ENCODE measurements around the gene PDZRN3. TPM values are rescaled to one million over a fixed set of nuclear protein-coding genes. Genes with fewer than 3 reads are reported as not detected.

Gene PDZRN3
- total and polyA plus RNA-seq, 2 experiments from 2014 or later: 7.5 to 14.0 TPM

DNA sequence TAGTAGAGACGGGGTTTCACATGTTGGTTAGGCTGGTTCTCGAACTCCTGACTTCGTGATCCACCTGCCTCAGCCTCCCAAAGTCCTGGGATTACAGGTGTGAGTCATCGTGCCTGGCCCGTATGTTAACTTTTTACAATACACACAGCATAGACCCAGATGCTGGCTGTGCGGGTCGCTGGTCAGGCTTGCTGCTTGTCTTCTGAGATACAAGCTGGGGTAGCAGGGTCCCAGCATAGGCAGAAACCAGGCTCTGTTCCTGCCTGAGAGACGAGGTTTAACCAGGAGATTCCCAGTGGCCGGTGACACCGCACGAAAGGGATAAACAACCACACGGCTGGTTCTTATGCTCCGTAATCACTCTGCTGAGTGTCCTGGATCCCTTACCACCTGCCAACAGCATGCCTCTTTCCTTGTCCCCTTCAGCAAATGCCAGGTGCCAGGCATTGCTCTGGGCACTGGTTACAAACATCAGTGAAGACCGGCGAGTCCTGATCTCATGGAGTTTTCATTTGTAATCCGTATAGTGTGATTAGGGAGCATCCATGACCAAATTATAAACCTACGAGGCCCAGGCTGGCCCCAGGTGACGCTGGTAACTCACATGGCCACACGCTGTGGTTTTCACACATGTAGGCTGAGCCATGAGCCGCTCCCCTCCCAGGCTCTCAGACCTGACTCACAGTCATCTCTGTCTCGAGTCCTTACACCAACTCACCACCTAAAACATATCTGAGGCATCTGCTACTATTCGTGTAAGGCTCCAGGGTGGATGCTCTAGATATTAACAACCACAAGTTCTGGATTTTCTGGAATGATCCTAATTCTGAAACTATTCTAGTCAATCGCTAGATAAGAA is 125.7 kb downstream of the PDZRN3 start:
- Histone ChIP-seq H2AFZ (no peak overlapping the region), H3K27ac (ENCODE audit: low read depth) (no peak overlapping the region)

More for the DNA sequence above, 125.7 kb downstream of the PDZRN3 start:
- Histone ChIP-seq H3K27me3 (ENCODE audit: insufficient read depth) (no peaks in the 10 kb centered on the region), H3K79me2 (replicated peaks; ENCODE audit: insufficient read depth) (no peaks in the 10 kb centered on the region), H3K4me3 (no peak overlapping the region), H3K9me2 (ENCODE audit: insufficient read depth) (no peaks in the 10 kb centered on the region), H3F3A (replicated peaks; ENCODE audit: low read depth) (no peaks in the 10 kb centered on the region), H4K20me1 (replicated peaks; ENCODE audit: insufficient read depth) (no peaks in the 10 kb centered on the region), H3K4me1 (ENCODE audit: insufficient read depth) (peaks cover 25% of the 10 kb centered on the region), H3K36me3 (ENCODE audit: insufficient read depth) (no peaks in the 10 kb centered on the region), H3K4me2 (no peak overlapping the region)
- H3K4me3 Mint-ChIP-seq: no peak overlapping the region
- no peaks in the 10 kb centered on the region for H3K27me3 Mint-ChIP-seq (ENCODE audit: insufficient read depth, low read depth, poor library complexity)
- H3K9me3 Mint-ChIP-seq: no peaks in the 10 kb centered on the region
- no peak overlapping the region for H3K27ac Mint-ChIP-seq
- ATAC-seq: no peak
- no peak for DNase-seq (ENCODE audit: low spot score)
- peaks cover 27% of the 10 kb centered on the region for H3K4me1 Mint-ChIP-seq
- TF ChIP-seq CREB1 (CRISPR knock-in tag; IDR thresholded peaks at IDR 0.05; ENCODE audit: low read depth) (no peak), NANOG (IDR thresholded peaks at IDR 0.05; ENCODE audit: borderline replicate concordance) (no peak), ZNF114 (CRISPR knock-in tag; IDR thresholded peaks at IDR 0.05) (no peak), ZNF331 (CRISPR knock-in tag; IDR thresholded peaks at IDR 0.05; ENCODE audit: low read depth) (no peak), STAT1 (IDR thresholded peaks at IDR 0.05; ENCODE audit: unreplicated experiment) (no peak), JUNB (IDR thresholded peaks at IDR 0.05; ENCODE audit: unreplicated experiment) (no peak), EZH2 (IDR thresholded peaks at IDR 0.05; ENCODE audit: low read depth, unreplicated experiment) (no peak), POLR2AphosphoS5 (IDR thresholded peaks at IDR 0.05; ENCODE audit: low read depth) (no peak), EZH2phosphoT487 (IDR thresholded peaks at IDR 0.05; ENCODE audit: unreplicated experiment) (no peak)
- TF ChIP-seq, protein P1, sequence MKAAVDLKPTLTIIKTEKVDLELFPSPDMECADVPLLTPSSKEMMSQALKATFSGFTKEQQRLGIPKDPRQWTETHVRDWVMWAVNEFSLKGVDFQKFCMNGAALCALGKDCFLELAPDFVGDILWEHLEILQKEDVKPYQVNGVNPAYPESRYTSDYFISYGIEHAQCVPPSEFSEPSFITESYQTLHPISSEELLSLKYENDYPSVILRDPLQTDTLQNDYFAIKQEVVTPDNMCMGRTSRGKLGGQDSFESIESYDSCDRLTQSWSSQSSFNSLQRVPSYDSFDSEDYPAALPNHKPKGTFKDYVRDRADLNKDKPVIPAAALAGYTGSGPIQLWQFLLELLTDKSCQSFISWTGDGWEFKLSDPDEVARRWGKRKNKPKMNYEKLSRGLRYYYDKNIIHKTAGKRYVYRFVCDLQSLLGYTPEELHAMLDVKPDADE (IDR thresholded peaks at IDR 0.05): no peak
- TF ChIP-seq, protein P2, sequence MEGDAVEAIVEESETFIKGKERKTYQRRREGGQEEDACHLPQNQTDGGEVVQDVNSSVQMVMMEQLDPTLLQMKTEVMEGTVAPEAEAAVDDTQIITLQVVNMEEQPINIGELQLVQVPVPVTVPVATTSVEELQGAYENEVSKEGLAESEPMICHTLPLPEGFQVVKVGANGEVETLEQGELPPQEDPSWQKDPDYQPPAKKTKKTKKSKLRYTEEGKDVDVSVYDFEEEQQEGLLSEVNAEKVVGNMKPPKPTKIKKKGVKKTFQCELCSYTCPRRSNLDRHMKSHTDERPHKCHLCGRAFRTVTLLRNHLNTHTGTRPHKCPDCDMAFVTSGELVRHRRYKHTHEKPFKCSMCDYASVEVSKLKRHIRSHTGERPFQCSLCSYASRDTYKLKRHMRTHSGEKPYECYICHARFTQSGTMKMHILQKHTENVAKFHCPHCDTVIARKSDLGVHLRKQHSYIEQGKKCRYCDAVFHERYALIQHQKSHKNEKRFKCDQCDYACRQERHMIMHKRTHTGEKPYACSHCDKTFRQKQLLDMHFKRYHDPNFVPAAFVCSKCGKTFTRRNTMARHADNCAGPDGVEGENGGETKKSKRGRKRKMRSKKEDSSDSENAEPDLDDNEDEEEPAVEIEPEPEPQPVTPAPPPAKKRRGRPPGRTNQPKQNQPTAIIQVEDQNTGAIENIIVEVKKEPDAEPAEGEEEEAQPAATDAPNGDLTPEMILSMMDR (conservative IDR thresholded peaks at IDR 0.05; ENCODE audit: low read depth in 2 of 2): no peak
- TF ChIP-seq, protein P3, sequence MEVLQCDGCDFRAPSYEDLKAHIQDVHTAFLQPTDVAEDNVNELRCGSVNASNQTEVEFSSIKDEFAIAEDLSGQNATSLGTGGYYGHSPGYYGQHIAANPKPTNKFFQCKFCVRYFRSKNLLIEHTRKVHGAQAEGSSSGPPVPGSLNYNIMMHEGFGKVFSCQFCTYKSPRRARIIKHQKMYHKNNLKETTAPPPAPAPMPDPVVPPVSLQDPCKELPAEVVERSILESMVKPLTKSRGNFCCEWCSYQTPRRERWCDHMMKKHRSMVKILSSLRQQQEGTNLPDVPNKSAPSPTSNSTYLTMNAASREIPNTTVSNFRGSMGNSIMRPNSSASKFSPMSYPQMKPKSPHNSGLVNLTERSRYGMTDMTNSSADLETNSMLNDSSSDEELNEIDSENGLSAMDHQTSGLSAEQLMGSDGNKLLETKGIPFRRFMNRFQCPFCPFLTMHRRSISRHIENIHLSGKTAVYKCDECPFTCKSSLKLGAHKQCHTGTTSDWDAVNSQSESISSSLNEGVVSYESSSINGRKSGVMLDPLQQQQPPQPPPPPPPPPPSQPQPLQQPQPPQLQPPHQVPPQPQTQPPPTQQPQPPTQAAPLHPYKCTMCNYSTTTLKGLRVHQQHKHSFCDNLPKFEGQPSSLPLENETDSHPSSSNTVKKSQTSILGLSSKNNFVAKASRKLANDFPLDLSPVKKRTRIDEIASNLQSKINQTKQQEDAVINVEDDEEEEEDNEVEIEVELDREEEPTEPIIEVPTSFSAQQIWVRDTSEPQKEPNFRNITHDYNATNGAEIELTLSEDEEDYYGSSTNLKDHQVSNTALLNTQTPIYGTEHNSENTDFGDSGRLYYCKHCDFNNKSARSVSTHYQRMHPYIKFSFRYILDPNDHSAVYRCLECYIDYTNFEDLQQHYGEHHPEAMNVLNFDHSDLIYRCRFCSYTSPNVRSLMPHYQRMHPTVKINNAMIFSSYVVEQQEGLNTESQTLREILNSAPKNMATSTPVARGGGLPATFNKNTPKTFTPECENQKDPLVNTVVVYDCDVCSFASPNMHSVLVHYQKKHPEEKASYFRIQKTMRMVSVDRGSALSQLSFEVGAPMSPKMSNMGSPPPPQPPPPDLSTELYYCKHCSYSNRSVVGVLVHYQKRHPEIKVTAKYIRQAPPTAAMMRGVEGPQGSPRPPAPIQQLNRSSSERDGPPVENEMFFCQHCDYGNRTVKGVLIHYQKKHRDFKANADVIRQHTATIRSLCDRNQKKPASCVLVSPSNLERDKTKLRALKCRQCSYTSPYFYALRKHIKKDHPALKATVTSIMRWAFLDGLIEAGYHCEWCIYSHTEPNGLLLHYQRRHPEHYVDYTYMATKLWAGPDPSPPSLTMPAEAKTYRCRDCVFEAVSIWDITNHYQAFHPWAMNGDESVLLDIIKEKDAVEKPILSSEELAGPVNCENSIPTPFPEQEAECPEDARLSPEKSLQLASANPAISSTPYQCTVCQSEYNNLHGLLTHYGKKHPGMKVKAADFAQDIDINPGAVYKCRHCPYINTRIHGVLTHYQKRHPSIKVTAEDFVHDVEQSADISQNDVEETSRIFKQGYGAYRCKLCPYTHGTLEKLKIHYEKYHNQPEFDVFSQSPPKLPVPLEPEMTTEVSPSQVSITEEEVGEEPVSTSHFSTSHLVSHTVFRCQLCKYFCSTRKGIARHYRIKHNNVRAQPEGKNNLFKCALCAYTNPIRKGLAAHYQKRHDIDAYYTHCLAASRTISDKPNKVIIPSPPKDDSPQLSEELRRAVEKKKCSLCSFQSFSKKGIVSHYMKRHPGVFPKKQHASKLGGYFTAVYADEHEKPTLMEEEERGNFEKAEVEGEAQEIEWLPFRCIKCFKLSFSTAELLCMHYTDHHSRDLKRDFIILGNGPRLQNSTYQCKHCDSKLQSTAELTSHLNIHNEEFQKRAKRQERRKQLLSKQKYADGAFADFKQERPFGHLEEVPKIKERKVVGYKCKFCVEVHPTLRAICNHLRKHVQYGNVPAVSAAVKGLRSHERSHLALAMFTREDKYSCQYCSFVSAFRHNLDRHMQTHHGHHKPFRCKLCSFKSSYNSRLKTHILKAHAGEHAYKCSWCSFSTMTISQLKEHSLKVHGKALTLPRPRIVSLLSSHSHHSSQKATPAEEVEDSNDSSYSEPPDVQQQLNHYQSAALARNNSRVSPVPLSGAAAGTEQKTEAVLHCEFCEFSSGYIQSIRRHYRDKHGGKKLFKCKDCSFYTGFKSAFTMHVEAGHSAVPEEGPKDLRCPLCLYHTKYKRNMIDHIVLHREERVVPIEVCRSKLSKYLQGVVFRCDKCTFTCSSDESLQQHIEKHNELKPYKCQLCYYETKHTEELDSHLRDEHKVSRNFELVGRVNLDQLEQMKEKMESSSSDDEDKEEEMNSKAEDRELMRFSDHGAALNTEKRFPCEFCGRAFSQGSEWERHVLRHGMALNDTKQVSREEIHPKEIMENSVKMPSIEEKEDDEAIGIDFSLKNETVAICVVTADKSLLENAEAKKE (CRISPR knock-in tag; IDR thresholded peaks at IDR 0.05): no peak
- TF ChIP-seq, protein P4, sequence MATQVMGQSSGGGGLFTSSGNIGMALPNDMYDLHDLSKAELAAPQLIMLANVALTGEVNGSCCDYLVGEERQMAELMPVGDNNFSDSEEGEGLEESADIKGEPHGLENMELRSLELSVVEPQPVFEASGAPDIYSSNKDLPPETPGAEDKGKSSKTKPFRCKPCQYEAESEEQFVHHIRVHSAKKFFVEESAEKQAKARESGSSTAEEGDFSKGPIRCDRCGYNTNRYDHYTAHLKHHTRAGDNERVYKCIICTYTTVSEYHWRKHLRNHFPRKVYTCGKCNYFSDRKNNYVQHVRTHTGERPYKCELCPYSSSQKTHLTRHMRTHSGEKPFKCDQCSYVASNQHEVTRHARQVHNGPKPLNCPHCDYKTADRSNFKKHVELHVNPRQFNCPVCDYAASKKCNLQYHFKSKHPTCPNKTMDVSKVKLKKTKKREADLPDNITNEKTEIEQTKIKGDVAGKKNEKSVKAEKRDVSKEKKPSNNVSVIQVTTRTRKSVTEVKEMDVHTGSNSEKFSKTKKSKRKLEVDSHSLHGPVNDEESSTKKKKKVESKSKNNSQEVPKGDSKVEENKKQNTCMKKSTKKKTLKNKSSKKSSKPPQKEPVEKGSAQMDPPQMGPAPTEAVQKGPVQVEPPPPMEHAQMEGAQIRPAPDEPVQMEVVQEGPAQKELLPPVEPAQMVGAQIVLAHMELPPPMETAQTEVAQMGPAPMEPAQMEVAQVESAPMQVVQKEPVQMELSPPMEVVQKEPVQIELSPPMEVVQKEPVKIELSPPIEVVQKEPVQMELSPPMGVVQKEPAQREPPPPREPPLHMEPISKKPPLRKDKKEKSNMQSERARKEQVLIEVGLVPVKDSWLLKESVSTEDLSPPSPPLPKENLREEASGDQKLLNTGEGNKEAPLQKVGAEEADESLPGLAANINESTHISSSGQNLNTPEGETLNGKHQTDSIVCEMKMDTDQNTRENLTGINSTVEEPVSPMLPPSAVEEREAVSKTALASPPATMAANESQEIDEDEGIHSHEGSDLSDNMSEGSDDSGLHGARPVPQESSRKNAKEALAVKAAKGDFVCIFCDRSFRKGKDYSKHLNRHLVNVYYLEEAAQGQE (IDR thresholded peaks at IDR 0.05; ENCODE audit: unreplicated experiment): no peak
- H3K36me3 Mint-ChIP-seq (ENCODE audit: low read depth): no peaks in the 10 kb centered on the region
